Activated T-helper 1 cell treated with anti-CD3 and anti-CD28 coated beads, Interleukin-2, amount 50 U/mL, for 16 hours (primary cell): ENCODE data around the gene ZNF777.

ENCODE experiments used
- DNase-seq, 2 donors: peaks; one replicate each; pipeline ENCODE4 v3.0.0-alpha.2; 2020; ENCODE audit warnings: low read depth in 1 of 2, low spot score in 1 of 2

ZNF777 gene

GRCh38 chr7:149477494-149478443, 16.9 kb upstream of the ZNF777 start:
- no peak for DNase-seq

GRCh38 chr7:149476791-149477190, 15.9 kb upstream of the ZNF777 start:
- no peak for DNase-seq

- no peak for DNase-seq
Observed at GRCh38 chr7:149475121-149476045, 14.5 kb upstream of the ZNF777 start.

GRCh38 chr7:149474309-149475120, 13.7 kb upstream of the ZNF777 start:
- DNase-seq = no peak

GRCh38 chr7:149473251-149473650, 12.4 kb upstream of the ZNF777 start:
- no peak for DNase-seq

GRCh38 chr7:149471289-149471953, 10.6 kb upstream of the ZNF777 start:
- DNase-seq = no peak

- no peak for DNase-seq
Observed at GRCh38 chr7:149469806-149470205, 8.9 kb upstream of the ZNF777 start.

- DNase-seq = no peak
Observed at GRCh38 chr7:149468208-149468607, 7.3 kb upstream of the ZNF777 start.

GRCh38 chr7:149467321-149467859, 6.5 kb upstream of the ZNF777 start:
- no peak for DNase-seq

GRCh38 chr7:149466364-149466763, 5.5 kb upstream of the ZNF777 start:
- DNase-seq = no peak

GRCh38 chr7:149463500-149464161, 2.8 kb upstream of the ZNF777 start:
- no peak for DNase-seq

- DNase-seq = no peak
Observed at GRCh38 chr7:149462101-149462520, 1.2 kb upstream of the ZNF777 start.

- DNase-seq = no peak
Observed at GRCh38 chr7:149459540-149460452, 1.1 kb downstream of the ZNF777 start.

GRCh38 chr7:149459201-149459539, 1.7 kb downstream of the ZNF777 start:
- DNase-seq = no peak

GRCh38 chr7:149458235-149458634, 2.6 kb downstream of the ZNF777 start:
- DNase-seq = no peak

GRCh38 chr7:149457766-149458165, 3.1 kb downstream of the ZNF777 start:
- DNase-seq = no peak

- no peak for DNase-seq
Observed at GRCh38 chr7:149456506-149457421, 4.1 kb downstream of the ZNF777 start.
